NCI-H2196 treated with DMSO at 0.1 percent for 48 hours (cell line): ENCODE data around the gene NPM1.
"Not testable (repeated sequence)": the region's sequence is repeated elsewhere in the genome, so short reads cannot be mapped to it uniquely, and the experiment has no call there.

Source experiments
- DNase-seq: peaks from one replicate; lab custom pipeline; 2025; ENCODE audit not compliant: unreplicated experiment; lab: John Stamatoyannopoulos, UW

NPM1 gene

GRCh38 chr5:171386006-171386671, 1.5 kb upstream of the NPM1 start:
- no peak for DNase-seq

- no peak for DNase-seq
Observed at GRCh38 chr5:171386861-171387344, 746 bp upstream of the NPM1 start.

- peak; percentile 68 for DNase-seq
Observed at GRCh38 chr5:171387970-171388815, 544 bp downstream of the NPM1 start.

GRCh38 chr5:171388816-171389168, 1.1 kb downstream of the NPM1 start:
- DNase-seq: no peak

DNA sequence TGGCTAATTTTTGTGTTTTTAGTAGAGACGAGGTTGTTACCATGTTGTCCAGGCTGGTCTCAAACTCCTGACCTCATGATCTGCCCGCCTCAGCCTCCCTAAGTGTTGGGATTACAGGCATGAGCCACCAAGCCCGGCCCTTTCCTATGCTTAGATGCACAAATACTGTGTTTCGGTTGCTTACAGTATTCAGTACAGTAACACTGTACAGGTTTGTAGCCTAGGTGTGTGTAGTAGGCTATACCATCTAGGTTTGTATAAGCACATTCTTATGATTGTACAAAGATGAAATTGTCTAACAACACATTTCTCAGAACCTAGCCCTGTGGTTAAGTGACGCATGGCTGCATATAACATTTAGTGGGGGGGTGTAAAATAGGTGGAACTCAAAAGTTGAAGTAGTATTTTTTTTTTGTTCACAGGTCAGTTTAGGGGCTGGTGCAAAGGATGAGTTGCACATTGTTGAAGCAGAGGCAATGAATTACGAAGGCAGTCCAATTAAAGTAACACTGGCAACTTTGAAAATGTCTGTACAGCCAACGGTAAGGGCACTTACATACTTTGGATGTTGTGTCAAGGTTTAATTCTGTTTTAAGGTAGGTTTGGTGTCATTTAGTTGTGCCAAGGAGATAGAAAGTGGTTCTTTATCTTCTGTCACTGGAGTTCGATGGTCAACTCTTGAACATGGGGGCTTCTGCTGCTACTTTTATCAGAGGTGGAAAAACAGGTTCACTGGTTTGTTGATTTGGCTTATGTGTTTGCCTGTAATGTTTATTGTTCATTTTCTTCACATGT, 3.4 kb downstream of the NPM1 start:
- DNase-seq: no peak

DNA sequence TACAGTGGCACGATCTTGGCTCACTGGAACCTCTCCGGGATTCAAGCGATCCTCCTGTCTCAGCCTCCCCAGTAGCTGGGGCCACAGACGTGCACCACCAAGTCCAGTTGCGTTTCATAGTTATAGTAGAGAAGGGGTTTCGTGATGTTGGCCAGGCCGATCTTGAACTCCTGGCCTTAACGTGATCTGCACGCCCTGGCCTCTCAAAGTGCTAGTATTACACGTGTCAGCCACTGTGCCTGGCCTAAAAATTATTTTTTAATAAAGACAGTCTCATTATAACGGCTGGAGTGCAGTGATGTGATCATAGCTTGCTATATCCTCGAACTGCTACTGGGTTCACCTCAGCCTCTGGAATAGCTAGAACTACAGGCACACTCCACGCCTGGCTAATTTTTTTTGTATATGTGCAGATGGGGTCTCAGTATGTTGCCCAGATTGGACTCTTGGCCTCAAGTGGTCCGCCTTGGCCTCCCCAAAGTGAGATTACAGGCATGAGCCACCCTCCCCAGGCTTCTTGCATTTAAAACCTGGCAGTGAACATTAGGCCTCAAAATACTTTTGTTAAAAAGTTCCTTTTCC, 4.4 kb downstream of the NPM1 start:
- DNase-seq: no peak

- DNase-seq: no peak
Observed at GRCh38 chr5:171392585-171393159, 5.0 kb downstream of the NPM1 start.

GRCh38 chr5:171395042-171395441, 7.4 kb downstream of the NPM1 start:
- no peak for DNase-seq

DNA sequence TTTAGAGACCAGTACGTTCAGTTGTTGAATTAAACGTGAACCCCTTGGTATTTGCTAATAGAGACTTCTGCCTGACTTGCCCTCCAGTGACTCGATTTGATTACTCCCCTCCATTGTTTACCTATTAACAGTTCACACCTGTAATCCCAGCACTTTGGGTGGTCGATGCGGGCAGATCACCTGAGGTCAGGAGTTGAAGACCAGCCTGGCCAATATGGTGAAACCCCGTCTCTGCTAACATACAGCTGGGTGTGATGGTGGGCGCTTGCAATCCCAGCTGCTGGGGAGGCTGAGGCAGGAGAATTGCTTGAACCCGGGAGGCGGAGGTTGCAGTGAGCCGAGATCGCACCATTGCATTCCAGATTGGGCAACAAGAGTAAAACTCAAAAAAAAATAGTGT, 8.9 kb downstream of the NPM1 start:
- not testable (repeated sequence) for DNase-seq

GRCh38 chr5:171397190-171397589, 9.5 kb downstream of the NPM1 start:
- DNase-seq: no peak

GRCh38 chr5:171397599-171397998, 9.9 kb downstream of the NPM1 start:
- DNase-seq: no peak

- DNase-seq: not testable (repeated sequence)
Observed at GRCh38 chr5:171398660-171399059, 11.0 kb downstream of the NPM1 start.

- DNase-seq: no peak
Observed at GRCh38 chr5:171400169-171400568, 12.5 kb downstream of the NPM1 start.

GRCh38 chr5:171401167-171401947, 13.7 kb downstream of the NPM1 start:
- DNase-seq: no peak

- DNase-seq: not testable (repeated sequence)
Observed at GRCh38 chr5:171402751-171403150, 15.1 kb downstream of the NPM1 start.

GRCh38 chr5:171405615-171406014, 18.0 kb downstream of the NPM1 start:
- DNase-seq: no peak

DNA sequence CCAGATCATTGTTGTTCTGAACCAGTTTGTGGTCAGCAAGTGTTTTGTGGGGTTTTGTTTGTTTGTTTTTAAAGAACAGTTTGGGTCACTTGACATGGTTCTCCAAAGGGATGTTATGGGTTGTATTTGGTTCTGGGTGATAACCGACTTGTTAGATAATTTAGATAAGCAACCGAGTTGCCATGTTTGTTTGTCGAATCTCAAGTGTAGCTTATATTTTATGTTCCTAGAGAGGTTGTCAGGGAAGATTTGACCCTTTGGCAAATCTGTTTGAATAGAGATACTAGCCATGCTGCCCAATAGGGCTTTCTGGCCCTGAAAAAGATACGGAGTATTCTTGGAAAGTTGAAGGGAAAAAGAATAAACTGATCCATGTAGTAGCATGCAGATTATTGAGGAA, 19.6 kb downstream of the NPM1 start:
- DNase-seq: no peak

GRCh38 chr5:171409164-171410136, 21.8 kb downstream of the NPM1 start:
- DNase-seq: no peak

DNA sequence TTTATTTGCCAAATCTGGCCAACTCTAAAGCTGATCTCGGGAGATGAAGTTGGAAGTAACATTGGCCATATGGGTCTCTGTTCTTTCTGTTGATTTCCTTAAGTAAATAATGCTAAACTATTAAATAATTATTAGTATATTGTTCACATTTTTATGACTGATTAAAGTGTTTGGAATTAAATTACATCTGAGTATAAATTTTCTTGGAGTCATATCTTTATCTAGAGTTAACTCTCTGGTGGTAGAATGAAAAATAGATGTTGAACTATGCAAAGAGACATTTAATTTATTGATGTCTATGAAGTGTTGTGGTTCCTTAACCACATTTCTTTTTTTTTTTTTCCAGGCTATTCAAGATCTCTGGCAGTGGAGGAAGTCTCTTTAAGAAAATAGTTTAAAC, 22.5 kb downstream of the NPM1 start:
- no peak for DNase-seq
